Stomach (tissue), 9 donors: ENCODE results near the gene MAGI1. TPM values are rescaled to one million over a fixed set of nuclear protein-coding genes. Genes with fewer than 3 reads are reported as not detected.
"Not testable (repeated sequence)": the region's sequence is repeated elsewhere in the genome, so short reads cannot be mapped to it uniquely, and the experiment has no call there.

Source experiments
- DNase-seq, 2 donors: peaks; one replicate each; pipeline versions ENCODE4 v3.0.0 to v3.0.0-alpha.2; 2013 to 2019
- H3K27ac ChIP-seq, 5 donors: fragments of 200-600 bp in 4 of 5; sonication (generic) in 4 of 5; one replicate each; pipeline ENCODE4 v1.5.1; 2013 to 2019; ENCODE audit warnings: mild to moderate bottlenecking in 1 of 5, moderate library complexity in 1 of 5
- H3K27me3 ChIP-seq, 3 donors: fragments of 200-600 bp; sonication (generic); one replicate each; pipeline ENCODE4 v1.5.1; 2017 to 2019; ENCODE audit warnings: mixed run types in 1 of 3
- H3K36me3 ChIP-seq, 4 donors: fragments of 200-600 bp; sonication (generic); 1 replicate in 3 of 4; 2 replicates in 1 of 4; pipeline ENCODE4 v1.5.1; 2016 to 2019
- H3K4me1 ChIP-seq, 4 donors: fragments of 200-600 bp; sonication (generic); one replicate each; pipeline ENCODE4 v1.5.1; 2016 to 2019
- H3K4me3 ChIP-seq, 4 donors: fragments of 200-600 bp; sonication (generic) in 3 of 4; one replicate each; pipeline ENCODE4 v1.5.1; 2016 to 2019; ENCODE audit warnings: mild to moderate bottlenecking in 1 of 4
- H3K9me3 ChIP-seq, 4 donors: fragments of 200-600 bp; sonication (generic); one replicate each; pipeline ENCODE4 v1.5.1; 2016 to 2019
- CTCF ChIP-seq, 7 experiments: fragments of 450-650 bp in 4 of 7; fragments of 200-600 bp in 3 of 7; sonication (generic) in 3 of 7; IDR thresholded peaks; one replicate each; pipeline ENCODE4 v1.5.1; 2016 to 2019; ENCODE audit warnings: antibody characterized with exemption in 7 of 7, control low read depth in 2 of 7, mild to moderate bottlenecking in 1 of 7
- EP300 ChIP-seq: sonication (generic); formaldehyde crosslinking; IDR thresholded peaks from one replicate; pipeline ENCODE4 v1.6.1; 2017; ENCODE audit warnings: antibody characterized with exemption
- POLR2A ChIP-seq, 4 donors: fragments of 450-650 bp; IDR thresholded peaks; one replicate each; pipeline ENCODE4 v1.6.1; 2016; ENCODE audit warnings: antibody characterized with exemption in 4 of 4, control low read depth in 2 of 4, mild to moderate bottlenecking in 1 of 4, moderate library complexity in 1 of 4
- POLR2AphosphoS5 ChIP-seq, 3 donors: sonication (generic); formaldehyde crosslinking; IDR thresholded peaks; one replicate each; pipeline ENCODE4 v1.6.1; 2016; ENCODE audit warnings: antibody characterized with exemption in 3 of 3
- WGBS, 5 donors: extraction: QIAGEN DNeasy Blood & Tissue Kit in 3 of 5; methylation state at CpG; one replicate each; pipeline versions ENCODE4 v1.1.5 to v1.1.7; 2013 to 2018; 5-methylcytosine and 5-hydroxymethylcytosine counted together
- intact Hi-C: fragments of 100-400 bp; cut with DNase I; formaldehyde crosslinking; loops from one replicate; pipeline ENCODE4 v1.15.1; 2023; ENCODE audit warnings: low total_unique reads
- polyA plus RNA-seq, 3 donors: library from polyadenylated mRNA; stranded (reverse); fragments of 200-250 nt; gene quantifications; one replicate each; pipeline ENCODE4 v1.2.3, GENCODE V29; 2013
- total RNA-seq, 5 donors: library from RNA; depleted of rRNA; stranded (reverse); fragments of >200 nt; gene quantifications; one replicate each; pipeline versions ENCODE4 v1.1.0 to v1.2.3, GENCODE V29; 2014 to 2016
- donor health status: healthy with polysubstance abuse.
- donor health status: Bipolar disorder and iron deficiency.
- donor health status: healthy.

The MAGI1 gene
- total and polyA plus RNA-seq, 8 donors: 5.7 to 237 (median 84.8) TPM

GRCh38 chr3:65728138-65728537 is 310.6 kb downstream of the MAGI1 start:
- intact Hi-C loops: no loop called here
- TF ChIP-seq POLR2A (IDR thresholded peaks at IDR 0.05) (no peak), POLR2AphosphoS5 (IDR thresholded peaks at IDR 0.05) (no peak), EP300 (no peak), CTCF (IDR thresholded peaks at IDR 0.05) (no peak)
- 62 to 80% (median 71%) methylated on average over 2 of the region's 2 CpGs for WGBS, 5 donors

GRCh38 chr3:65723985-65724384 is 314.7 kb downstream of the MAGI1 start:
- Histone ChIP-seq H3K4me3 (no peak overlapping the region), H3K27me3 (no peaks in the 10 kb centered on the region), H3K4me1 (peaks cover 0 to 8% (median under 1%) of the 10 kb centered on the region in 4 donors), H3K9me3 (no peaks in the 10 kb centered on the region), H3K36me3 (no peaks in the 10 kb centered on the region), H3K27ac (no peak overlapping the region)
- TF ChIP-seq EP300 (no peak), POLR2AphosphoS5 (IDR thresholded peaks at IDR 0.05) (no peak), POLR2A (IDR thresholded peaks at IDR 0.05) (no peak), CTCF (IDR thresholded peaks at IDR 0.05) (no peak)
- 70 to 81% (median 73%) methylated on average over 1 of the region's 1 CpG for WGBS, 5 donors
- intact Hi-C loops: no loop called here
- no peak for DNase-seq

More at GRCh38 chr3:65728138-65728537, 310.6 kb downstream of the MAGI1 start:
- DNase-seq: no peak
- Histone ChIP-seq H3K9me3 (no peaks in the 10 kb centered on the region), H3K27me3 (no peaks in the 10 kb centered on the region), H3K4me1 (peaks cover 14 to 31% (median 20%) of the 10 kb centered on the region in 4 donors), H3K4me3 (no peak overlapping the region), H3K36me3 (no peaks in the 10 kb centered on the region), H3K27ac (no peak overlapping the region)

GRCh38 chr3:65723011-65723410 is 315.7 kb downstream of the MAGI1 start:
- no peaks in the 10 kb centered on the region for H3K9me3 ChIP-seq
- no peaks in the 10 kb centered on the region for H3K36me3 ChIP-seq
- H3K4me3 ChIP-seq: no peak overlapping the region
- H3K27me3 ChIP-seq: no peaks in the 10 kb centered on the region
- TF ChIP-seq POLR2AphosphoS5 (IDR thresholded peaks at IDR 0.05): no peak
- TF ChIP-seq POLR2A (IDR thresholded peaks at IDR 0.05): no peak
- TF ChIP-seq CTCF (IDR thresholded peaks at IDR 0.05): no peak
- 84 to 89% (median 86%) methylated on average over 3 of the region's 3 CpGs for WGBS, 5 donors
- H3K4me1 ChIP-seq: no peaks in the 10 kb centered on the region
- no peak for DNase-seq
- no peak overlapping the region for H3K27ac ChIP-seq
- intact Hi-C loops: no loop called here

GRCh38 chr3:65720989-65721737 is 317.6 kb downstream of the MAGI1 start:
- no peaks in the 10 kb centered on the region for H3K4me1 ChIP-seq
- H3K27ac ChIP-seq: no peak overlapping the region
- H3K27me3 ChIP-seq: no peaks in the 10 kb centered on the region
- no peaks in the 10 kb centered on the region for H3K36me3 ChIP-seq
- H3K9me3 ChIP-seq: no peaks in the 10 kb centered on the region
- no peak for TF ChIP-seq CTCF (IDR thresholded peaks at IDR 0.05)
- TF ChIP-seq POLR2AphosphoS5 (IDR thresholded peaks at IDR 0.05): no peak
- TF ChIP-seq EP300: no peak
- no peak for TF ChIP-seq POLR2A (IDR thresholded peaks at IDR 0.05)
- intact Hi-C loops: no loop called here
- H3K4me3 ChIP-seq: no peak overlapping the region
- no peak for DNase-seq
- WGBS, 5 donors: 86 to 91% (median 90%) methylated on average over 4 of the region's 4 CpGs

- DNase-seq, H3K27ac ChIP-seq, H3K36me3 ChIP-seq, H3K4me3 ChIP-seq, H3K9me3 ChIP-seq, H3K27me3 ChIP-seq, H3K4me1 ChIP-seq, intact Hi-C loops: not testable (repeated sequence)
- WGBS, 5 donors: 93 to 100% (median 96%) methylated on average over 1 of the region's 1 CpG
Measured at GRCh38 chr3:65719639-65720038, 319.1 kb downstream of the MAGI1 start.
